Lung (tissue), 12 donors: Measurements from ENCODE around the gene MALAT1. TPM values are rescaled to one million over a fixed set of nuclear protein-coding genes. Genes with fewer than 3 reads are reported as not detected.
A peak's percentile ranks its signal among the peaks of the same experiment; 100 is the strongest.
"Not testable (repeated sequence)": the region's sequence is repeated elsewhere in the genome, so short reads cannot be mapped to it uniquely, and the experiment has no call there.

Source experiments
- ATAC-seq: fragments of 200-7000 bp; cut with Tn5 transposase; one replicate; pipeline ENCODE4 v1.9.1; 2020; ENCODE audit warnings: moderate number of reproducible peaks; ENCODE audit not compliant: insufficient read depth, low FRiP score
- DNase-seq, 3 donors: peaks; one replicate each; pipeline ENCODE4 v3.0.0-alpha.2; 2013 to 2017
- H3K27ac ChIP-seq, 2 donors: one replicate each; pipeline ENCODE4 v1.5.1; 2013; ENCODE audit warnings: mild to moderate bottlenecking in 2 of 2, moderate library complexity in 2 of 2, control low read depth in 1 of 2, inconsistent platforms in 1 of 2, low read depth in 1 of 2, low read length in 1 of 2
- H3K27me3 ChIP-seq, 3 donors: one replicate each; pipeline ENCODE4 v1.5.1; 2013; ENCODE audit warnings: low read length in 2 of 3; ENCODE audit not compliant: control insufficient read depth in 3 of 3, insufficient read depth in 3 of 3
- H3K36me3 ChIP-seq, 4 donors: one replicate each; pipeline ENCODE4 v1.5.1; 2013; ENCODE audit warnings: low read length in 4 of 4, mild to moderate bottlenecking in 1 of 4, moderate library complexity in 1 of 4; ENCODE audit not compliant: control insufficient read depth in 4 of 4, insufficient read depth in 4 of 4
- H3K4me1 ChIP-seq, 5 donors: one replicate each; pipeline ENCODE4 v1.5.1; 2013; ENCODE audit warnings: low read length in 5 of 5, mild to moderate bottlenecking in 2 of 5, moderate library complexity in 1 of 5; ENCODE audit not compliant: control insufficient read depth in 5 of 5, insufficient read depth in 5 of 5
- H3K4me3 ChIP-seq: one replicate; pipeline ENCODE4 v1.5.1; 2013; ENCODE audit warnings: mild to moderate bottlenecking, control low read depth, moderate library complexity
- H3K9ac ChIP-seq, 2 donors: one replicate each; pipeline ENCODE4 v1.5.1; 2013; ENCODE audit warnings: low read length in 2 of 2, control low read depth in 1 of 2; ENCODE audit not compliant: insufficient read depth in 1 of 2
- H3K9me3 ChIP-seq, 4 donors: one replicate each; pipeline ENCODE4 v1.5.1; 2013; ENCODE audit warnings: low read length in 3 of 4, mild to moderate bottlenecking in 1 of 4, moderate library complexity in 1 of 4; ENCODE audit not compliant: control insufficient read depth in 4 of 4, insufficient read depth in 3 of 4
- CTCF ChIP-seq: IDR thresholded peaks from 2 replicates; pipeline ENCODE4 v1.5.1; 2012; ENCODE audit warnings: mild to moderate bottlenecking; ENCODE audit errors: control extremely low read depth, extremely low read depth
- WGBS, 2 donors: extraction: QIAGEN DNeasy Blood & Tissue Kit; methylation state at CpG; one replicate each; pipeline ENCODE4 v1.1.7; 2013; 5-methylcytosine and 5-hydroxymethylcytosine counted together
- polyA plus RNA-seq, 2 donors: library from polyadenylated mRNA; stranded (reverse); fragments of 200-250 nt; gene quantifications; one replicate each; pipeline ENCODE4 v1.2.1, GENCODE V29; 2013
- total RNA-seq, 2 donors: library from RNA; depleted of rRNA in 1 of 2; stranded (reverse); fragments of >200 nt in 1 of 2; gene quantifications; one replicate each; pipeline ENCODE4 v1.2.1, GENCODE V29; 2014 to 2021
- donor health status: control.
- donor health status: control.
- donor health status: Bipolar disorder and iron deficiency.
- donor health status: healthy.
- donor health status: DM: yes; HTN: yes; CAD: no.

MALAT1 gene
- total and polyA plus RNA-seq, 4 donors = 125 to 48,332 (median 6,799) TPM

GRCh38 chr11:65470433-65471049, 28.3 kb upstream of the MALAT1 start:
- no peak overlapping the region for H3K9ac ChIP-seq
- H3K4me1 ChIP-seq = peaks cover 0 to 8% (median 3%) of the 10 kb centered on the region in 5 donors
- no peak for ATAC-seq
- 80 to 94% methylated on average over 8 of the region's 8 CpGs for WGBS, 2 donors
- H3K9me3 ChIP-seq = no peaks in the 10 kb centered on the region
- no peaks in the 10 kb centered on the region for H3K36me3 ChIP-seq
- DNase-seq = no peak
- no peaks in the 10 kb centered on the region for H3K27me3 ChIP-seq
- no peak for TF ChIP-seq CTCF
- H3K4me3 ChIP-seq = no peak overlapping the region
- peak overlapping the region; percentile 92 to 97 for H3K27ac ChIP-seq

- H3K9ac ChIP-seq = no peak overlapping the region
- no peak overlapping the region for H3K4me3 ChIP-seq
- peak overlapping the region; percentile 92 to 97 for H3K27ac ChIP-seq
- 37 to 41% methylated on average over 8 of the region's 8 CpGs for WGBS, 2 donors
- TF ChIP-seq CTCF = peak; percentile 62
- no peaks in the 10 kb centered on the region for H3K36me3 ChIP-seq
- no peaks in the 10 kb centered on the region for H3K9me3 ChIP-seq
- DNase-seq = peak; percentile 31 to 59 (median 51)
- peaks cover 0 to 12% (median 3%) of the 10 kb centered on the region in 5 donors for H3K4me1 ChIP-seq
- no peaks in the 10 kb centered on the region for H3K27me3 ChIP-seq
- peak; percentile 70 for ATAC-seq
These were observed 27.4 kb upstream of the MALAT1 start for GRCh38 chr11:65471447-65471891.

- ATAC-seq, H3K9ac ChIP-seq, H3K27me3 ChIP-seq, H3K36me3 ChIP-seq, H3K4me3 ChIP-seq, DNase-seq, H3K9me3 ChIP-seq: not testable (repeated sequence)
- H3K27ac ChIP-seq = peak overlapping the region; percentile 87 to 92
- WGBS, 2 donors = 82 to 87% methylated on average over 14 of the region's 14 CpGs
- H3K4me1 ChIP-seq = peaks cover 0 to 19% (median 7%) of the 10 kb centered on the region in 5 donors
These were observed 26.1 kb upstream of the MALAT1 start for GRCh38 chr11:65472588-65473277.

- Histone ChIP-seq H3K4me3 (no peak overlapping the region), H3K9ac (no peak overlapping the region), H3K36me3 (no peaks in the 10 kb centered on the region), H3K27me3 (no peaks in the 10 kb centered on the region), H3K9me3 (no peaks in the 10 kb centered on the region), H3K27ac (peak overlapping the region; percentile 50 to 87), H3K4me1 (peaks cover 0 to 23% (median 8%) of the 10 kb centered on the region in 5 donors)
- ATAC-seq (no peak), DNase-seq (no peak)
- TF ChIP-seq CTCF = no peak
- 88 to 93% methylated on average over 7 of the region's 7 CpGs for WGBS, 2 donors
These were observed 25.5 kb upstream of the MALAT1 start for GRCh38 chr11:65473278-65473860.
